Epithelial cell of esophagus (primary cell): ENCODE results near the gene NDUFAF8.

Experiments used
- DNase-seq: peaks from one replicate; pipeline ENCODE4 v3.0.0; 2010; ENCODE audit warnings: low read depth
- H3K4me3 ChIP-seq: 2 replicates; pipeline ENCODE4 v1.5.1; 2011; ENCODE audit warnings: mild to moderate bottlenecking, low read length, control low read depth
- CTCF ChIP-seq: IDR thresholded peaks from 2 replicates; pipeline ENCODE4 v1.5.1; 2011; ENCODE audit warnings: low read depth, mild to moderate bottlenecking, low read length, control low read depth, inconsistent platforms; ENCODE audit not compliant: insufficient read depth; ENCODE audit errors: missing control alignments

Gene NDUFAF8

GRCh38 chr17:81289627-81290026 lies 50.5 kb downstream of the NDUFAF8 start:
- no peak for TF ChIP-seq CTCF
- no peak overlapping the region for H3K4me3 ChIP-seq
- DNase-seq: no peak

GRCh38 chr17:81290230-81290629 lies 51.1 kb downstream of the NDUFAF8 start:
- TF ChIP-seq CTCF: no peak
- H3K4me3 ChIP-seq: no peak overlapping the region

More at GRCh38 chr17:81290230-81290629, 51.1 kb downstream of the NDUFAF8 start:
- no peak for DNase-seq
